Thoracic aorta (tissue), 2 donors: ENCODE data around the gene SHQ1. TPM values are rescaled to one million over a fixed set of nuclear protein-coding genes. Genes with fewer than 3 reads are reported as not detected.

Experiments used
- ATAC-seq: fragments of 150-250 bp; one replicate; pipeline ENCODE4 v1.8.0; 2017; ENCODE audit warnings: low read depth; ENCODE audit not compliant: insufficient number of reproducible peaks, low FRiP score
- DNase-seq: peaks from one replicate; pipeline ENCODE4 v3.0.0-alpha.2; 2020; ENCODE audit warnings: low spot score
- H3K27ac ChIP-seq, 2 donors: fragments of 200-600 bp; sonication (generic); 1 replicate in 1 of 2; 2 replicates in 1 of 2; pipeline ENCODE4 v1.5.1; 2016; ENCODE audit warnings: mild to moderate bottlenecking in 2 of 2, moderate library complexity in 2 of 2
- H3K27me3 ChIP-seq: fragments of 200-600 bp; sonication (generic); replicated peaks from 2 replicates; pipeline ENCODE4 v1.6.0; 2016; ENCODE audit warnings: mild to moderate bottlenecking; ENCODE audit not compliant: insufficient read depth
- H3K36me3 ChIP-seq: fragments of 200-600 bp; sonication (generic); one replicate; pipeline ENCODE4 v1.5.1; 2016
- H3K4me1 ChIP-seq, 2 donors: fragments of 200-600 bp; sonication (generic); 1 replicate in 1 of 2; 2 replicates in 1 of 2; pipeline versions ENCODE4 v1.5.1 to v1.6.0; 2016; ENCODE audit warnings: low read depth in 2 of 2, mild to moderate bottlenecking in 1 of 2; ENCODE audit not compliant: control insufficient read depth in 1 of 2
- H3K4me3 ChIP-seq: fragments of 200-600 bp; sonication (generic); 2 replicates; pipeline ENCODE4 v1.5.1; 2016; ENCODE audit warnings: mild to moderate bottlenecking
- H3K9me3 ChIP-seq: fragments of 200-600 bp; sonication (generic); 2 replicates; pipeline ENCODE4 v1.5.1; 2016
- total RNA-seq, 2 donors: library from RNA; depleted of rRNA; stranded (reverse); fragments of >200 nt; gene quantifications; one replicate each; pipeline versions ENCODE4 v1.1.0 to v1.2.3, GENCODE V29; 2016
- TF ChIP-seq, protein P1 (sequence below): fragments of 200-600 bp; sonication (generic); IDR thresholded peaks from one replicate; pipeline ENCODE4 v1.5.1; 2019; ENCODE audit warnings: antibody characterized with exemption

SHQ1 gene
- total RNA-seq, 2 donors from 2014 or later: 4.5 to 12.3 TPM

GRCh38 chr3:72892081-72892775 is 44.0 kb upstream of the SHQ1 start:
- Histone ChIP-seq H3K27me3 (no peaks in the 10 kb centered on the region), H3K27ac (peak overlapping the region in 1 of 2 donors; percentile 78), H3K9me3 (no peaks in the 10 kb centered on the region), H3K36me3 (no peaks in the 10 kb centered on the region), H3K4me3 (no peak overlapping the region), H3K4me1 (peaks cover 12 to 46% of the 10 kb centered on the region in 2 donors)
- no peak for DNase-seq
- TF ChIP-seq, protein P1, sequence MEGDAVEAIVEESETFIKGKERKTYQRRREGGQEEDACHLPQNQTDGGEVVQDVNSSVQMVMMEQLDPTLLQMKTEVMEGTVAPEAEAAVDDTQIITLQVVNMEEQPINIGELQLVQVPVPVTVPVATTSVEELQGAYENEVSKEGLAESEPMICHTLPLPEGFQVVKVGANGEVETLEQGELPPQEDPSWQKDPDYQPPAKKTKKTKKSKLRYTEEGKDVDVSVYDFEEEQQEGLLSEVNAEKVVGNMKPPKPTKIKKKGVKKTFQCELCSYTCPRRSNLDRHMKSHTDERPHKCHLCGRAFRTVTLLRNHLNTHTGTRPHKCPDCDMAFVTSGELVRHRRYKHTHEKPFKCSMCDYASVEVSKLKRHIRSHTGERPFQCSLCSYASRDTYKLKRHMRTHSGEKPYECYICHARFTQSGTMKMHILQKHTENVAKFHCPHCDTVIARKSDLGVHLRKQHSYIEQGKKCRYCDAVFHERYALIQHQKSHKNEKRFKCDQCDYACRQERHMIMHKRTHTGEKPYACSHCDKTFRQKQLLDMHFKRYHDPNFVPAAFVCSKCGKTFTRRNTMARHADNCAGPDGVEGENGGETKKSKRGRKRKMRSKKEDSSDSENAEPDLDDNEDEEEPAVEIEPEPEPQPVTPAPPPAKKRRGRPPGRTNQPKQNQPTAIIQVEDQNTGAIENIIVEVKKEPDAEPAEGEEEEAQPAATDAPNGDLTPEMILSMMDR: no peak
- no peak for ATAC-seq

DNA sequence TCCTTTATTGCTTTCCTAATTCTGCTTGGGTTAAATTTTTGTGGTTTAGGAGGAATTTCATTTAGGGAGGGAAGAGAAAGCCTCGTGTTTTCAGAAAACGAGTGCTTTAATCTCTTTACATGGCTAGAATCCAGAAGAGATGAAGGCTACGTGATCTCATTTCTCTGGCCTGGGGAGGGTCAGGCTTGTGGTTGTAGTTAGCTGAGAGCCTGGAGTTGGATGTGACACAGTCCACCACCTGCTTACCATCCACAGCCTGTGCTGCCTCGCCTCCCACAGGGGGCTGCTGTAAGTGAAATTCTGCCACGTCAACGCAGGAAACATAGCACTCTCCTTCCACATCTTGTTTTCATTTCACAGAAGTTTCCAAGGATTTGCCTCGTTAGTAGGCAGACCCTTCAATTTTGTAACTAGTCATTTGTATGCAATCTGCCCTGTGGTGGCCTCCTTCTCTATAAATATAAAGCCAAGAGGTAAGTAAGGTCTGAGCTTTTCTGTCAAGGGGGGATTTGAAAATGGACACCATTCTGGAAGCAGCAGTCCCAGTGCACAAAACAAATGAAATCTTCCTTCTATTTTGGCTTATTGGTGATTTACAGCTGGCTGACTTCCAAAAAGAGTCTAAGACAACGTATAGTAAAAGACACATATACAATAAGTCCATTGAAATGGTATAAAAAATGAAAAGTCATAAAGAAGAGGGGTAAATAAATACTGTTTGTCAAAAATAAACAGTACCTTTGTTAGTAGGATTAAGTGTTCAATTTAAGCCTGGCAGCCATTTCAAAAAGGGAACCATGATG is 43.0 kb upstream of the SHQ1 start:
- TF ChIP-seq, protein P1: no peak
- H3K27ac ChIP-seq: peak overlapping the region; percentile 74 to 78
- ATAC-seq: no peak
- no peak for DNase-seq
- H3K4me1 ChIP-seq: peaks cover 12 to 48% of the 10 kb centered on the region in 2 donors
- no peaks in the 10 kb centered on the region for H3K27me3 ChIP-seq
- H3K9me3 ChIP-seq: no peaks in the 10 kb centered on the region
- H3K36me3 ChIP-seq: no peaks in the 10 kb centered on the region
- H3K4me3 ChIP-seq: peak overlapping the region; percentile 74

GRCh38 chr3:72890166-72890925 is 42.1 kb upstream of the SHQ1 start:
- no peak for DNase-seq
- TF ChIP-seq, protein P1: no peak
- no peaks in the 10 kb centered on the region for H3K27me3 ChIP-seq
- ATAC-seq: no peak
- H3K27ac ChIP-seq: peak overlapping the region; percentile 74 to 78
- no peaks in the 10 kb centered on the region for H3K9me3 ChIP-seq
- peaks cover 12 to 44% of the 10 kb centered on the region in 2 donors for H3K4me1 ChIP-seq
- no peaks in the 10 kb centered on the region for H3K36me3 ChIP-seq
- H3K4me3 ChIP-seq: peak overlapping the region; percentile 74

DNA sequence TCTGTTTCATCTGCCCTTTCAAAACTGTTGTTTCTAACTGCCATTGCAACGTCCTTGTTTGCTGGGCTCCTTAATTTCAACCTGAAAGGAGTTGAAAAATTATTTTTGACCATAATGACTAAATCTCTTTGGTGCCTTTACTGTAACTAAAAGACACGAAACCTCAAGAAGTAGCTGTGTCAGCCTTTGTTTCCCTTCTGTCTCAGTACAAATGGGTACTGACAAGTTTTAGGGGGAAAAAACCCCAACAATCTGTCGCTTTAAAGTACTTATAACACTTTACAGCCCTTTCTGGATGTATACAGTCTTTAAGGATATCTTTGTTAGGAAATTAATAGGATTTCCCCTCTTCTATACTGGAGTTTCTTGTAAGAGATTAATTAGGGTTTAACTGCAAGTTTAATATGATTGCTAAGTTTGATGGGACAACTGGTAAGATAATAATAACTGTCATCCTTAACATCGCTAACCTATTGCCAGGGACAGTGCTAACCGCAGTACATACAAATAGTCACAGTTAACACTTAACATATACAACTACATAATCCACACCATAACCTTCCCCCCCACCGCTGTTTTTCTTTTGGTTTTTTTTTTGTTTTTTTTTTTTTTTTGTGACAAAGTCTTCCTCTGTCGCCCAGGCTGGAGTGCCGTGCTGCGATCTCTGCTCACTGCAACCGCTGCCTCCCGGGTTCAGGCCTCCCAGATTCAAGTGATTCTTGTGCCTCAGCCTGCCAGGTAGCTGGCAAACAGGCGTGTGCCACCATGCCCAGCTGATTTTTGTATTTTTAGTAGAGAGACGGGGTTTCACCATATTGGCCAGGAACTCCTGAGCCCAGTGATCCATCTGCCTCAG is 41.3 kb upstream of the SHQ1 start:
- H3K36me3 ChIP-seq: no peaks in the 10 kb centered on the region
- no peaks in the 10 kb centered on the region for H3K27me3 ChIP-seq
- H3K4me3 ChIP-seq: peak overlapping the region; percentile 74
- peaks cover 12 to 44% of the 10 kb centered on the region in 2 donors for H3K4me1 ChIP-seq
- peak overlapping the region; percentile 74 to 78 for H3K27ac ChIP-seq
- no peak for ATAC-seq
- DNase-seq: no peak
- H3K9me3 ChIP-seq: no peaks in the 10 kb centered on the region
- TF ChIP-seq, protein P1: no peak
